NCI-H2196 treated with DMSO at 0.1 percent for 48 hours (cell line): ENCODE measurements around the gene KRT33B.
"Not testable (repeated sequence)": the region's sequence is repeated elsewhere in the genome, so short reads cannot be mapped to it uniquely, and the experiment has no call there.

Experiments
- DNase-seq: peaks from one replicate; lab custom pipeline; 2025; ENCODE audit not compliant: unreplicated experiment; lab: John Stamatoyannopoulos, UW

KRT33B gene

DNA sequence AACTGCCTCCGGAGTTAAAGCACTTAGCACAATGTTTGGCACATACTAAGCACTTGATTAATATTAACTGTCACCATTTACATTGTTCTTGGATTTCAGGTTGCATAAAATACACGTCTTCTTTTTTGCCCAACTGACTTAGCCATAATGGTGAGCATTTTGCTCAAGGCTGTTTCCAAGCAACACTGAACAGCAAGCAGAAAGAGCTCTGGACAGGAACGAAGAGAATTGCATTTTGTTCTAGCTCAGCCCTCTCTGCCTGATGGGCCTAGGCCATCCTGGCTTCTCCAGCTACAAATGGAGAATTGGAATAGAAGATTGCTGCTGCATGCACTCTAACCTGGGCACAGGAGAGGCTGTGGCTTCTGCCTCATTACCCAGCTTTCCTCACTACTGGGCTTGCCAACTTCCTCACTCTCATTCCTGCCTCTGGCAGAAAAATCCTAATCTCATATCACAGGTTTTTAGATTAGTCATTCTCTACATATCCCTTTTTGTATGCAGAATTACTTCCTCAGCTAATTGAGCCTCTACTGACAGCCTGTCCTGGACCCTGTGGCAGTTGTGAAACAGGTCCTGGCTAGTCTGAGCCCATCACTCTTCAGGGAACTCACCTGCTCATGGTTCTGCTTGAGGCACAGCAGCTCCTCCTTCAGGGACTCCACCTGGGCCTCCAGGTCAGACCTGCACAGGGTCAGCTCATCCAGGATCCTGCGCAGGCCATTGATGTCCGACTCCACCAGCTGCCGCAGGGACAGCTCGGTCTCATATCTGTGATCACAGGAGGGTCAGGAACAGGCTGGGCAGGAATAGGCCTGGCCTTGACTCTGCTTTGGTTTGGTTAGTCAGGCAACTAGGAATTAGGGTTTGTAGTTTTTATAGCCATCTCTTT, 21.5 kb downstream of the KRT33B start:
- DNase-seq: no peak

DNA sequence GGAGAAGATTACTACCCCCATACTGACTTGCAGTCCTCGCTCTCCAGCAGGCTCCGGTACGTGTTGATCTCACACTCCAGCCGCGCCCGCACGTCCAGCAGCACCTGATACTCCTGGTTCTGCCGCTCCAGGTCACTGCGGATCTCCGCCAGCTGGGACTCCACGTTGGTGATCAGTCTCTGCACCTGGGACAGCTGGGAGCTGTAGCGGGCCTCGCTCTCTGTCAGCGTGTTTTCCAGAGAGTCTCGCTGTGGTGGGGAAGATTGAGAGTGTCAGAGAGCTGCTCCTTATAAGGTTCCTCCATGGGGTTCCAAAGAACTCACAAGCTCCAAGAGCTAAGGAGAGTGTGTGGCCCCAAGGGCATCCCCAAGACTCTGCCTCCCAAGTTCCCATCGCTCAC, 23.2 kb downstream of the KRT33B start:
- not testable (repeated sequence) for DNase-seq

DNA sequence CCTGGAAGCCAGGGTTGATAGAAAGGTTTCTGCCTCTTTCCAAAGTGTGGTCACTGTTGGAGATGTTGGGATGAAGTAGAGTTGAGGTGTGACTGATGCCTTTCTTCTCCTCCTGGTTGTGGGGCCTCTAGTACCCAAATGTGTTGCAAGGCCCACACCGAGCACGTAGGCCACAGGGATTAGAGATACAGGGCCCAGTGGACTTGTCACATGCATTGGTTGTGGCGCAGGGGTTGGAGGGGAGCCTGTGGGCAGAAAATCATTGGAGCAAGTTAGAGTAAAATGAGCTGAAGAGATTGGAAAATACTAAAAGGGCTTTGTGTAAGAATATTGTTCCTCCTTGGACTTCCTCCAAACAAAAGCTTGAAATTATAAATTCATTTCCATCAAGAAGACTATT, 23.6 kb downstream of the KRT33B start:
- DNase-seq: no peak

DNA sequence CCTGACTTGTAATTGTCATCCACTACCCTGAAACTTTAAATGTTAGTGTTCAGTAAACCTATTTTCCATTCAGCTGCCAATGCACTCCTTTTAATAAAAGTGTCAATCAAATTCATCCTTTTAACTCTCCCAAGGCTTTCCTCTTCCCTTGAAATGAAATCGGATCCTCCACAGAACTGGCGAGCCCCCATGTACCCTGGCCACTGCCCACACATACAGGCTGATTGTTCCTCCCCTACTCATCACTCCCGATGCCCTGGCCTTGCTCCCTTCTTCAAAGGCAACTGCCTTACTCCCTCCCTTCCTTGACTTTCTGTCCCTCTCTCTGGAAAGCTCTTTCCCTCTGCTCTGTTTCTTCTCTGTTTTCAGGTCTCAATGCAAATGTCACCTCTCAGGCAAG, 26.6 kb downstream of the KRT33B start:
- DNase-seq: no peak

DNA sequence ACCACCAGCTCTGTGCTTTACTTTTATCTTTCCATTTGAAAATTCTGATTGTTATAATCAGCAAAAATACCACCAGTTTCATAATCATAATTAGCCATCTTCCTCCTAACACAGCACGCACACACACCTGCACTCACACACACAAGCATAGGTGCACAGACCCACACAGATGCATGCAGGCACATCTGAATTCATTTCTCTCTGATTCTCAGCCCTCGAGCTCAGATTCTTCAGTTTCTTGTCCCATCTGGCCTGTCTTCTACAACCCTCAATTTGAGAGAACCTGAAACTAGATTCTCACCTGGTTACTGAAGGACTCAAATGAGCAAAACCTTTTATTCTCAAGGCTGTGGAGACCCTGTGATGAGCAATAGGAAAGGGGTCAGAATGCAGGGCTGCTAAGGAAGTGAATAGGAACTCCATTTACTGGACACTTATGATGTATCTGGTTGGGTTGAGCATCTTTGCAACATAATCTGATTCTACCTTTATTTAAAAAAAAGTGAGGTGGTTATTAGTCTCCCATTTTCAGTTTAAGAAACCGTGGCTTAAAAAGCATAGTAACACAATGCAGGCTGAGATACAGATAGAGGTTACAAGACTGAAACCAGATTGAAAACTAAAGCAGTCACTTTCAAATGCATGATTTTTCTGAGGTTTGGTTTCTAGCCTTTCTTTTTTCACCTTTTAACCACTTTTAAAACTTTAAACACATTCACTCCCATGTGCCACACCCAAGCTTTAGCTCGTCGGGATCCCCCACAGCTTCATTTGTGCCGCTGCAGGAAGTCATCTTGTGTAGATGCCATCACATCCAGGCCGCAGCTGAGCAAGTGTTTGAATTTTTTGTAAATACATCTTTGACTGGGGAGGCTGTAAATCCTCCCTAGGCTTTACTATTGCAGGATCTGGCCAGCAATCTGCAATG, 28.4 kb downstream of the KRT33B start:
- DNase-seq: no peak

DNA sequence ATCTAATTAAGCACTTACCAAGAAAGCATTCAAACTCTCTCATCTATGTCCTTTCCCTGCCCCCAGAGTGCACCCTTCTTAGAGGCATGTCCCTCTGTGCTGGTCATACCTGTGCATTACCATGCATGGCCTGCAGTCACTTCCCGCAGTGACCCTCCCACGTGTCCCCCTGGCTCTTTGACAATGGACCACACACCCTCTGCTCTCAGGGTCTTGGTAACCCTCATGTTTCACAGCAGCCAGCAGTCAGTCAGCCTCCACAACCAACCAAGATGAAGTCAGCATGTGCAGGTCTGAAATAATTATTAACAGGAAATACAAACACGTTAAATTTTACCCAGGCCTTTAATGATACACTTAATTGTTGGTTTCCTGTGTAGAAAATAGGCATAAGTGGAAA, 29.1 kb downstream of the KRT33B start:
- DNase-seq: no peak

DNA sequence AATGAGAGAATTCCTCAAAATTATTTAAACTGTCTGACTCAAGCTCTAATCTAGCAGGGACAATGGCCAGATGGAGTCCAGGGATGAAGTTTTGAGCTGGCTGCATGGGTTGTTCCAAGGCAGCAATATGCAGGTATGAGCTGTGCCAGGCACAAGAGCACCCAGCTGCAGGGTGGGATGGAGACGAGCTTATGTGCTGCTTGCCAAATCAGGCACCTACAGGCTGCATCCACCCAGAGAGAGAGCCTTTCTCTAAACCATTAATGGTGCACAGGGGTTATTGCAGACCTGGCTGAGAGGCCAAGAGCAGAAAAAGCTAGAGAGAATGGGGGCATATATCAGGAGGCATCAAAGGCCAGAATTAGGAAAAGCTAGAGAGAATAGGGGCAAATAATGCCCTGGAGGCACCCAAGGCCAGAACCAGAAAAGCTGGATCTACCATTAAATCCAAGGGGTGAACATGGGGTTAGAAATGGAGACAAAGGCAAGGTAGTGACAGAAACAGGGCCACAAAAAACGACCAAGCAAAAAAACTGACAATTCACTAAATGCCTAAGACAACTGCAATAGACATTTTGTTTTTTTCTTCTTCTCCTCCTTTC, 29.9 kb downstream of the KRT33B start:
- DNase-seq: no peak

DNA sequence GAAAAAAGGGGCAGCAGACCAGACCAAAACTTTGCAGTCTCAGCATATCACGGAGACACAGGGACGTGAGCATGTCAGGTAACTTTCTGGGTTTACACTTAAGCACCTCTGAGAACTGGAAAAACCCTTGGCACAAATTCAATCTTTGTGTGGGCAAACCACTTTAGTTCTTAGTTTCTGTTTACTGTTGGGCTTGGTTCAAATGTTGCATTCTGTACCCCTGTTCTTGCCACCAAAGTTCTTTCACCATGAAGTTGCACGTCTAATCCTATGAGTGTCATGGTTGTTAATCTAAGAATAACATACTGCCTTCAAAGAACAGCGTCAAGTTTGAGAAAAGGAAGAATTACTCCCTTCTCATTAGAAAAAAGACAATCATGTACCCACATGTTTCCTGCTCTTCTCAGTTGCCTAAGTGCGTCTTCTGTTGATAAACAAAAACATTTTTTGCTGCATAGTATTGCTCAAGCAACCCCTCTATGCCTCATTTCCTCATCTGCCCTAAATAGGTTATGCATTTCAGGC, 30.6 kb downstream of the KRT33B start:
- DNase-seq: no peak

DNA sequence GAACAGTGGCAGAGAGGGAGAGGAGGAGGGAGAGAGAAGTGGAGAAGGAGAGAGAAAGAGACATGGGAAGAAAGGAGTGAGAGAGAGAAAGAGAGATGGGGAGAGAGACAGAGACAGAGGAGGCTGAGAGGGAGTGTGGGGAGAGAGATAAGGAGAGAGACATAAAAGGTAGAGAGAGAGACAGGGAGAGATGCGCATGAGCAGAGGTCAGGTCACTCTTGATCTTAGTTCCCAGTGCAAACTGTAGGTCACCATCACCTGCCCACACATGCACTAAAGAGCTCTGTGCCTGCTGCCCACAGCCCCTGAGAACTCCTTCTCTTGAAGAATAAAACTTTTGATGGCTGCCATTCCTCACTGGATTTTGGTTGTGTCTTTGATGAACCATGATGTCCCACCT, 33.9 kb downstream of the KRT33B start:
- no peak for DNase-seq

DNA sequence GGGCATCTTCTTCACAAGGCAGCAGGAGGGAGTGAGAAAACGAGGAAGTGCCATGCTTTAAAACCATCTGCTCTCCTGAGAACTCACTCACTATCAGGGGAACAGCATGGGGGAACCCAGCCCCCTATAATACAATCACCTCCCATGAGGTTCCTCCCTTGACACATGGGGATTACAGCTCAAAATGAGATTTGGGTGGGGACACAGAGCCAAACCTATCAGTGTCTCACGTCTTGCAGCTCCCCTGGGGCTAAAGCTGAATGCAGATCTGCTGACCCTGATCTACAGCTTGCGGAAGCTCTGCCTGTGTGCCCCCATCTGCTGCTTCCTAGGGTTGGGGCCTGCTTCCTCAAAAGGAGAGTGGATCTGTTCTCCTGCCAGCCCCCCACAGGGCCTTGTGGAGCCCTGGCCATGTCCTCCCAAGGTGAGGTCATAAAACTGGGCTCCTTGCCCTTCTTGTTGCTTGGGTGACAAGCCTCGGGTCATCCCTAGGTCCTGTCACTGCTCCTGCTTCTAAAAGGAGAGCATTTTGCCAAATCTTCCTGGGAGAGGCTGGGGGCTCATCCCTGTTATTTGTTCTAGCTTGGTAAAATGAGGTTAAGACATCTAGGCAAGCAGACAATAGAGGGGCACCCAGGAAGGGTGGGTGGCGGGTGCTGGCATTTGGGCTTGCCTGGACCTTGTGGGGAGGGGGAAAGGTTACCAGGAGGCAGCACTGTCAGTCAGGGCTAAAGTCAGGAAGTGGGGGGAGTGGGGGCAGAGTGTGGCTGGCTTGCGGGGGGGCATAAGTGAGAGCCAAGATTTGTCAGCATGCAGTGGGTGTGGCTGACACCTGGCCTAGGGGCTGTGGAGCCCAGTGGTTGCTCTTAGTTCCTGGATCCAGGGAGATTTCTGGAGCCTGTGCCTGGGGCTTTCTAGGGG, 35.0 kb downstream of the KRT33B start:
- DNase-seq: no peak

DNA sequence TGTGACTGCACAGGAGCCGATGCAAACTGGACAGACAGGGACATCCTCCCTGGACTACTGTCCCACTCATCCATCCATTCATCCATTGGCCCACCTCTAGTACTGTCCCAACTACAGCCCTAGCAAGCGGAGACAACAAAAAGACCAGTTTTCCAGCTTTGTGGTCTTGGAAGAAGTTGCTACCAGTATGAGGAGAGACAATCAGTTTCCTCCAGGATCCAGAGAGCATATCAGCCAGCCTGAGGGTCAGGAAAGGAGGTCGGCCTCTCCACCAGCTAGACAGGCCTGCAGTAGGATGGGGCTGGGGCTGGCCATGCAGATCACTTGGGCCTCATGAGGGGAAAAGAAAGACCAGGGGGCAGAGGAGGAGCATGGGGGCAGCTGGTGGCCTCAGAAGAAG, 35.8 kb downstream of the KRT33B start:
- DNase-seq: no peak

DNA sequence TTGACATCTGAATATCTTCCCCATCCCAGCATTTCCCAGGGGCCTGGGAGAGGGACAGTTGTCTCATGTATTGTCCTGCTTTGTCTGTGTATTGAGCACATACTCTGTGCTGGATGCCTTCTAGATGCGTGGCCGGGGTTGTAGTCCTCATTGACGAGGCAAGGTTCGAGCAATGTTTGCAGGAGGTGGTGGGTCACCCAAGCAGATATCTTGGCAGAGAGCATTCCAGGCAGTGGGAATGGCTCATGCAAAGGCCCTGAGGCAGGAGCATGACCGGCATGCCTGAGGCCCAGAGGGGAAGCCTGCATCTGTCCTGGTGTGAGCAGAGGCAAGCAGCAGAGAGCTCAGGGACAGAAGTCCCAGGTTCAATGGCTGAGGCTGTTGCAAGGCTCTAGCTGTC, 36.5 kb downstream of the KRT33B start:
- DNase-seq: no peak

DNA sequence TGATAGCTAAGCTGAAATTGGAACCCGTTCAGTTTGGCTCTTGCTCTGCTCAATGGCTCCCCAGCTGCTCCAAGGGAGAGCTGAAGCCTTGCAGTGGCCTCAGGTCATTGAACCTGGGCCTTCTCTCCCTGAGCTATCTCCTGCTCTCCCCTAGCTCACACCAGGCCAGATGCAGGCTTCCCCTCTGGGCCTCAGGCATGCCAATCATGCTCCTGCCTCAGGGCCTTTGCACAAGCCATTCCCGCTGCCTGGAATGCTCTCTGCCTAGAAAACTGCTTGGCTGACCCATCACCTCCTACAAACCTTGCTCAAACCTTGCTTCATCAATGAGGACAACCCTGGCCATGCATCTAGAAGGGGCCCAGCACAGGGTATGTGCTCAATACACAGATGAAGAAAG, 37.4 kb downstream of the KRT33B start:
- no peak for DNase-seq

DNA sequence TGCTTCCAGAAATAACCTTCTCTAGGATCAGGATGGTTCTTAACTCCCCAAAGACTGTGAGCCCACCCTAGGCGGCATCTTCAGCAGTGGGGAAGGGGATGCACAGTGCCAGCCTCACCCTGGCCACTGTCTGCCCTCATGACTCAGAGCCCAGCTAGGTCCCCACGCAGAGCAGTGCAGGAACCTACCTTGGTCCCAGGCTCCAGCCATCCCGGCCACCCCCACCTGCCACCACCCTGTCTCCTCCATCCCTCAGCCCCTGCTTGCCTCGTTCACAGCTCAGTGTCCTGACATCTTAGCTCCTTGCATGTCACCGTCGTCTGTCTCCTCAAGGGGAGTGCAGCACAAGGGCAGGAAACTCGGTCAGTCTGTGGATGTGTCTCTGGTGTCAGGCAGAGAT, 38.0 kb downstream of the KRT33B start:
- DNase-seq: no peak

DNA sequence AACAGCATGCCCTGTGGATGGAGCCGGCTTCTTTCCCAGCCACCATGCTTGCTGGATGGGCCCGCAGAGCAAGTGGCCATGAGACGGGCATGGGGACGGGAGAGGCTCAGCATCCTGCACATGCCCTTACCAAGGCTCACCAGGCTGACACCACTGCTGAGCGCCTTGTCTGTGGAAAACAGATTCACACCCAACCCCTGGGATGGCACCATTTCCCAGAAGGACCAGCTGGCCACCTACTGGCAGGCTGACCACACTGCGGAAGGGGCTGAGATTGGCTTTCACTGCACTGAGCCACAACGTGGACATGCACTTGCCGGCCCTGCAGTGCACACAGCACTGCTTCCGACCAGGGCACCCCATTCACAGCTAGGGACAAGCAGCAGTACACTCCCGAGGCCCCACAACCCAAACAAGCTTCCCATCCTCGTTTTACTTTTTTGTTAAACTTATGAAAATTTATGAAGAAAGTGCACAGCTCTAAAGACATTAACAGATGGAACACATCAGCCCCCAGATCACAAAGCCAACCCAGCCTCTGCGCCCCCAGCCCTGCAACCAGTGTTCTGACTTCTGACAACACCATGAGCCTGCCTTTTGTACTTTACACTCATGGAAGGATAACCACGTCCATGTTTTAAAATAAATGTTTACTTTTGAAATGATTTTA, 40.2 kb downstream of the KRT33B start:
- peak; percentile 0 for DNase-seq

DNA sequence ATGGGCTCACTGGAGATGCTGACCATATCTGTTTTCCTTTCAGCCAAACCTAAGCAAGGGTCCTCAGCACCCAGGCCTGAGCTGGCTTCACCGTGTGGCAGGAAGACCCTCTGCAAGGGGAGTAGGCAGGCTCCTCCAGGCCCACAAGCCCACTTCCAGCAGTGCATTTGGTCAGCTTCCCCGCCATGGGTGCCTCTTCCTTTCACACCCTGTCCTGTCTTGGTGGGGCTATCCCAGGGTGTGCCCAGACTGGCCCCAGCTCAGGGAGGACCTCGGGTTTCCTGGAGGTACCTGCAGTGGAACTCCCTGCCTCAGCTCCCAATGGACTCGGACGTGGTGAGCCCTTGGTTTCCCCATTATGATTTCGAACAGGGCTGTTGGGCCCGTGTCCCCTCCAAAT, 41.4 kb downstream of the KRT33B start:
- no peak for DNase-seq

DNA sequence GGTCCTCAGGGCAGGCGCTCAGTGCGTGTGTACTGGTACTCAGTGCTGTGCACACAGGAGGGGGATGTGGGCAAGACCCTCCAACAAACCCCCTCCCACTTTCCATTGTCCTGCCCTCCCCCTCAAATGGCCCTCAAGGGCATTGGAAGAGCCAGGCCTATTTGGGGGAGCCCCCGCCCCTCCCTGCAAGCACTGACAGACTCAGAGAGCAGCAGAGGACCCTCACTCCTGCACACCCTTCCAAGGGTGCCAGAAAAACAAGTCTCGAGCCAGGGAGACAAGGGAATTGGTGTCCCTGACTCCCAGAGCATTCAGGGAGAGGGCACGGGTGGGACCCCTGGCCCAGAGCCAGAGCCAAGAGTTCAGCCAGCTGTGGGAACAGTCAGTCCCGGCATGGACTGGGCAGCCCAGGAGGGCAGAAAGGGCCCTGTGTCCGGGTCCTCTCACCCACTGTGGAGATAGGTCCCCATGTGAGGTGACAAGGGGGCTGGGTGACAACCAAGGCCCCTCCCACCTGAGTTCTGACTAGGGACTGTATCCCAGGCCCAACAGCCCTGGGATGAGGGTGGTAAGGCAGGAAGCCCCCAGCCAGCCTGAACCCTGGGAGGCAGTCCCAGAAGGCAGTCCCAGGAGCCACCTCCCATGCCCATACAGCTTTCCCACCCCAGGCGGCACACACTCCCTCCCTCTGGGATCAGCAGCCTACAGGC, 42.0 kb downstream of the KRT33B start:
- DNase-seq: no peak

DNA sequence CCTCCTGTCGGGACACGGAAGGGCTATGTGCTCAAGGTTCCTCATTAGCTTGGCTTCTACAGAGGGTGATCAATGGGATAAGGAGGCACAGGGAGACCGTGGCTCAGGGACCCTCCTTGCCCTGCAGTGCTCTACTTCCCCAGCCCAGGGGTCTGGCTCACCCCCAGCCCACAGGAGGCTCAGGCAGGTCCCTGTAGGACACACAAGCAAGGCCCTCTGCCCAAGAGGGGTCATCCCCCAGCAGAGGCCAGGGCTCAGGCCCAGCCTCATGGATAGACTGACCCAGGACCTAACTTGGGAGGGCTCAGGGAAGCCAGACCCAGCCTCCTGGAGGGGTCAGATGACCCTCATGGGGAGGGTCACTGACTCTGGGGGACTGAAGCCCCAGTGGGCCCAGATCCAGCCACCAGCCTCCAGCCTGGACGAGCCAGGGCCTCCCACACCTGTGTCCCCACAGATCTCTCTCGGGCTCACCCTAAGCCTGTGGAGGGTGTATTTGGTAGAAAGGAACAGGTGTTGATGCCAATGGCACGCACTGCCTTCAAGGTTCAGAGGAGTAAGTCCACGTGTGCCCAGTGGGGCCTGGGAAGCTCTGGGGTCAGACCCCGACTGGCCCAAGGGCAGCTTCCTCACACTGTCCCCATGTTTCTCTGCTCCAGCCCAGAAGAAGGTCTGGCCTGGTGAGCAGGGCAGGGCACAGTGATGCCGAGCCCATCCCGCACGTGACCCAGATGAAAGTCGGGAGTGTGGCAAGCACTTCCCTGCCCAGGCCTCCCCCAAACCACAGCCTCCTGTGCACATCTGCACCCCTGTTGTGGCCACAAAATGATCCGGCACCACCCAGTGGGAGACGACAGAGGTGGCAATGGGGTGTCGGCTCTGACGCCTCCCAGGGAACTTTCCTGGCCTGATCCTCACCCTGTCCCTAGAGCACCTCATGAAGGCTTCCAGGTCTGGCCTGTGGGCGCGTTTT, 43.2 kb downstream of the KRT33B start:
- DNase-seq: no peak
